OCI-LY7 (cell line): ENCODE results near the gene FAM89B. TPM values are rescaled to one million over a fixed set of nuclear protein-coding genes. Genes with fewer than 3 reads are reported as not detected.
A peak's percentile ranks its signal among the peaks of the same experiment; 100 is the strongest.

Experiments used
- BruUV-seq: library from RNA; stranded (reverse); fragments of 400-500 nt; replicated peaks from 2 replicates; lab custom pipeline; 2021; lab: Mats Ljungman, UMichigan
- CTCF ChIA-PET: fragments of 300-600 bp; sonication (Branson Sonifier 250); formaldehyde crosslinking; loops from one replicate; lab custom pipeline; 2022; ENCODE audit warnings: antibody characterized with exemption; ENCODE audit not compliant: unreplicated experiment; lab: Charles Lee
- POLR2A ChIA-PET: fragments of 300-600 bp; sonication (Branson Sonifier 250); formaldehyde crosslinking; loops from one replicate; lab custom pipeline; 2022; ENCODE audit warnings: antibody characterized with exemption; lab: Charles Lee
- DNase-seq: peaks from one replicate; pipeline ENCODE4 v3.0.0-alpha.2; 2015; ENCODE audit warnings: low spot score
- H2AFZ ChIP-seq: fragments of 200-600 bp; sonication (generic), shearing (Covaris generic); 2 replicates; pipeline ENCODE4 v1.6.1; 2014; ENCODE audit warnings: mild to moderate bottlenecking, antibody characterized with exemption, low read length, moderate library complexity
- H3K27ac ChIP-seq: fragments of 200-600 bp; sonication (generic); 2 replicates; pipeline ENCODE4 v1.5.1; 2014; ENCODE audit warnings: mixed run types, low read depth, mild to moderate bottlenecking, moderate library complexity, low read length, inconsistent platforms; ENCODE audit not compliant: poor library complexity, severe bottlenecking
- H3K36me3 ChIP-seq: fragments of 200-600 bp; sonication (generic); 2 replicates; pipeline ENCODE4 v1.6.1; 2014; ENCODE audit warnings: mild to moderate bottlenecking, antibody characterized with exemption, low read length, moderate library complexity, mixed read lengths; ENCODE audit not compliant: insufficient read depth
- H3K4me1 ChIP-seq: fragments of 200-600 bp; sonication (generic); 2 replicates; pipeline ENCODE4 v1.5.1; 2014; ENCODE audit warnings: mild to moderate bottlenecking, low read length; ENCODE audit not compliant: insufficient read depth, poor library complexity, severe bottlenecking
- H3K4me2 ChIP-seq: fragments of 200-600 bp; sonication (generic); 2 replicates; pipeline ENCODE4 v1.6.1; 2014; ENCODE audit warnings: mild to moderate bottlenecking, low read length
- H3K4me3 ChIP-seq: fragments of 200-600 bp; sonication (generic); 2 replicates; pipeline ENCODE4 v1.5.1; 2014; ENCODE audit warnings: mild to moderate bottlenecking, low read depth, low read length; ENCODE audit not compliant: poor library complexity, severe bottlenecking
- H3K79me2 ChIP-seq: fragments of 200-600 bp; sonication (generic); 2 replicates; pipeline ENCODE4 v1.6.1; 2016; ENCODE audit warnings: low read depth, mild to moderate bottlenecking, low read length, moderate library complexity, mixed read lengths; ENCODE audit not compliant: insufficient read depth
- H3K9me2 ChIP-seq: fragments of 200-600 bp; sonication (generic); 2 replicates; pipeline ENCODE4 v1.6.1; 2016; ENCODE audit warnings: mild to moderate bottlenecking, low read length, mixed read lengths; ENCODE audit not compliant: insufficient read depth
- H3K9me3 ChIP-seq: fragments of 200-600 bp; sonication (generic); 2 replicates; pipeline ENCODE4 v1.6.1; 2014; ENCODE audit warnings: mild to moderate bottlenecking, mixed run types, low read length, mixed read lengths
- H4K20me1 ChIP-seq: fragments of 200-600 bp; sonication (generic); 2 replicates; pipeline ENCODE4 v1.6.1; 2014; ENCODE audit warnings: mild to moderate bottlenecking, antibody characterized with exemption, low read length, moderate library complexity, mixed read lengths; ENCODE audit not compliant: insufficient read depth
- EZH2phosphoT487 ChIP-seq: fragments of 200-600 bp; sonication (generic); IDR thresholded peaks from 2 replicates; pipeline ENCODE4 v1.6.1; 2018; ENCODE audit warnings: low read depth, borderline replicate concordance, mild to moderate bottlenecking, mixed run types, antibody characterized with exemption, low read length, moderate library complexity, mixed read lengths
- intact Hi-C: fragments of 100-400 bp; cut with micrococcal nuclease; formaldehyde crosslinking; loops from one replicate; pipeline ENCODE4 v1.10.0; 2022; ENCODE audit not compliant: unreplicated experiment
- total RNA-seq, 2 experiments: library from RNA; depleted of rRNA in 1 of 2; stranded (reverse); fragments of >200 nt in 1 of 2; shearing (Covaris generic) in 1 of 2; gene quantifications; 2 replicates each; pipeline ENCODE4 v1.2.3, GENCODE V29; 2014 to 2022
- TF ChIP-seq, protein P1 (sequence below): fragments of 200-600 bp; sonication (generic); conservative IDR thresholded peaks from 2 replicates; pipeline ENCODE4 v1.5.1; 2014; ENCODE audit warnings: mild to moderate bottlenecking, antibody characterized with exemption, low read length, moderate library complexity, mixed read lengths

The FAM89B gene
- total RNA-seq, 2 experiments from 2014 or later: 17.9 to 26.4 TPM

DNA sequence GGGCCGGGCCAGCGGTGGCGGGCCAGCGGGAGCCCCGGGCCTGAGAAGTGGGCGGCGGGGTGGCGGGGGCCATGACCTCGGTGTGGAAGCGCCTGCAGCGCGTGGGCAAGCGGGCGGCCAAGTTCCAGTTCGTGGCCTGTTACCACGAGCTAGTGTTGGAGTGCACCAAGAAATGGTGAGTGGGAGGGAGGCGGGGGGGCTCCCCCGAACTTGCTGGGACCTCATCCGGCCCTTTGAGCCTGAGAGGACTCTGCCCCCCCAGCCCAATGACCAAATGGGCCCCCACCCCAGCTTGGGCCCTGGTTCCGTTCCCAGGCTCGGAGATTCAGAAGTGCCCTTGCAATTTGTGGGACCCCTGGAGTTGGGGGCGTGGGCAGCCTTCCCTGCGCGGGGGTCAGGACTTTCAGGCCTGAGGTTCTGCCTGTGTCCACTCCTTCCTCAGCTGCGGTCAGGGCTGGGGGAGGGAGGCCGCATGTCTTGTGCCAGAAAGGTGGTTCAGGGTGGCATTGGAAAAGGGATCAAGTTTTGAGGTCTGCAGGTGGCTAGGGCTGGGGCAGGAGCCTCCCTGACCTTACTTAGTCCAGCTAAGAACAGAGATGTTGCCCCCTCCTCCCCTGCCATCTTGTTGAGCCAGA lies 4.0 kb downstream of the FAM89B start:
- Histone ChIP-seq H3K4me3 (peak overlapping the region; percentile 94), H3K4me1 (peaks cover 51% of the 10 kb centered on the region), H3K4me2 (peak overlapping the region; percentile 94), H2AFZ (no peak overlapping the region), H4K20me1 (peaks cover 2% of the 10 kb centered on the region; the same call in 1 of the 2 replicates), H3K36me3 (peaks cover 24% of the 10 kb centered on the region), H3K79me2 (peaks cover 18% of the 10 kb centered on the region; the same call in 1 of the 2 replicates), H3K27ac (peak overlapping the region; percentile 54), H3K9me3 (no peaks in the 10 kb centered on the region), H3K9me2 (no peaks in the 10 kb centered on the region)
- DNase-seq: no peak
- BruUV-seq: no TSS peak
- ChIA-PET CTCF (interaction anchor here (0.6 to 2.1 kb wide), 4 partner anchors 11 to 263 kb away, joined by 3 to 11 read pairs (median 3); no protein-coding TSS in a partner anchor), POLR2A (interaction anchor here (0.7 to 2.7 kb wide), 3 partner anchors 11 to 39 kb away, joined by 3 to 17 read pairs (median 4); partner anchors contain the start of gene PCNX3)
- intact Hi-C loops: loop anchor here (10.0 kb wide), 1 partner anchor 722 kb away; no protein-coding TSS in a partner anchor
- TF ChIP-seq, protein P1, sequence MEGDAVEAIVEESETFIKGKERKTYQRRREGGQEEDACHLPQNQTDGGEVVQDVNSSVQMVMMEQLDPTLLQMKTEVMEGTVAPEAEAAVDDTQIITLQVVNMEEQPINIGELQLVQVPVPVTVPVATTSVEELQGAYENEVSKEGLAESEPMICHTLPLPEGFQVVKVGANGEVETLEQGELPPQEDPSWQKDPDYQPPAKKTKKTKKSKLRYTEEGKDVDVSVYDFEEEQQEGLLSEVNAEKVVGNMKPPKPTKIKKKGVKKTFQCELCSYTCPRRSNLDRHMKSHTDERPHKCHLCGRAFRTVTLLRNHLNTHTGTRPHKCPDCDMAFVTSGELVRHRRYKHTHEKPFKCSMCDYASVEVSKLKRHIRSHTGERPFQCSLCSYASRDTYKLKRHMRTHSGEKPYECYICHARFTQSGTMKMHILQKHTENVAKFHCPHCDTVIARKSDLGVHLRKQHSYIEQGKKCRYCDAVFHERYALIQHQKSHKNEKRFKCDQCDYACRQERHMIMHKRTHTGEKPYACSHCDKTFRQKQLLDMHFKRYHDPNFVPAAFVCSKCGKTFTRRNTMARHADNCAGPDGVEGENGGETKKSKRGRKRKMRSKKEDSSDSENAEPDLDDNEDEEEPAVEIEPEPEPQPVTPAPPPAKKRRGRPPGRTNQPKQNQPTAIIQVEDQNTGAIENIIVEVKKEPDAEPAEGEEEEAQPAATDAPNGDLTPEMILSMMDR: no peak
- no peak for TF ChIP-seq EZH2phosphoT487

DNA sequence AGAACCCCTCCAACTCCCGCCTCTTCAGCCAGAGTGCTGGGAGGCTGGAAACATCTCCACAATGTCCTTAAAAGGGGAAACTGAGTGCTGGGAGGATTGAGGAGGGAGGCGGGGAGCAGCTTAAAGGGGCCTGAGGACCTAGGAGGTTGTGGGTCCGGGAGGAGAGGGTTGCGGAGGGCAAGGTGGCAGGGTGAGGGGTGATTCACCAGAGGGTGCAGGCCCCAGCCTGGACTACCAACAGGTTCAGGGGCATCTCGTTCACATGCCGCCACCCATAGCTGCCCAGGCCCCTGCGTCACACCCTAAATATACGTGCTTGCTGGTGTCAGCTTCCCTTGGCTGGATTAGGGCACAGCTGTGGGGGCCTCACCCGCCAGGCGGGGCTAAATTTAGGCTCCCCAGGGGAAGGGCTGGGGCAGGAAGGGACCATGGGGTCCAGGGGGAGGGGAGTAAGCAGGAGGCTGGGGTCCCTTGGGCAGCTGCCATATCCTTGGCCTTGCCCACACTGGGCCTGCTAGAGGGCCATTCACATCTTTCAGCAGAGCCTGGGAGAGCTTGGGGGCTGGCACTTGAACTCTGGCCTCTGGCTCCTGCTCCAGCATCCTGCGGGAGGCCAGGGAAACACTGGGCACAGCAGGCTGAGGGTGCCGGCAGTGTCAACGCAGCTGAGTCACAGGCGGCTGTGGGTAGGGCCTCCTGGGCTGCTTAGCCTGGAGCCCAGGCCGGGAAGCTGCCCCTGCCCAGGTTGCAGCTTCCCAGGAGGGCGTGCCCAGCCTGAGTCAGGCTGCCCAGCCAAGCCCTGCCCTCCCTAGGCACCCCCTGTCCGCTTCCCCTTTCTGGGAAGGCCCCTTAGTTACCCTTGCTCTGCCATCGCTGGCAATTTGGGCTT lies 4.8 kb downstream of the FAM89B start:
- ChIA-PET POLR2A (interaction anchor here (0.7 to 2.7 kb wide), 5 partner anchors 11 to 244 kb away, joined by 3 to 17 read pairs (median 4); partner anchors contain the start of genes DPF2 and PCNX3), CTCF (interaction anchor here (0.6 to 2.1 kb wide), 4 partner anchors 11 to 264 kb away, joined by 3 to 11 read pairs (median 4); no protein-coding TSS in a partner anchor)
- H3K9me3 ChIP-seq: no peaks in the 10 kb centered on the region
- TF ChIP-seq, protein P1: no peak
- TF ChIP-seq EZH2phosphoT487: no peak
- peaks cover 11% of the 10 kb centered on the region; the same call in 1 of the 2 replicates for H3K79me2 ChIP-seq
- H3K4me3 ChIP-seq: peak overlapping the region; percentile 94
- intact Hi-C loops: loop anchor here (10.0 kb wide), 1 partner anchor 722 kb away; no protein-coding TSS in a partner anchor
- no TSS peak for BruUV-seq
- no peaks in the 10 kb centered on the region for H3K9me2 ChIP-seq
- H3K36me3 ChIP-seq: peaks cover 29% of the 10 kb centered on the region
- peak; percentile 64 for DNase-seq
- no peak overlapping the region for H2AFZ ChIP-seq
- H3K4me1 ChIP-seq: peaks cover 44% of the 10 kb centered on the region
- H3K27ac ChIP-seq: peak overlapping the region; percentile 54
- H3K4me2 ChIP-seq: peak overlapping the region; percentile 94
- no peaks in the 10 kb centered on the region for H4K20me1 ChIP-seq
